GM18505 (cell line): ENCODE results near the gene FAM78A.

ENCODE experiments used
- ATAC-seq: cut with Tn5 transposase; IDR thresholded peaks from one replicate; pipeline ENCODE4 v1.9.1; 2021; ENCODE audit not compliant: unreplicated experiment
- POLR2A ChIP-seq: IDR thresholded peaks from 4 replicates; pipeline ENCODE4 v1.6.1; 2011; ENCODE audit warnings: borderline replicate concordance; ENCODE audit not compliant: insufficient read depth, insufficient read length; ENCODE audit errors: extremely low read depth

Gene FAM78A

GRCh38 chr9:131276094-131276888 is at the start of gene FAM78A:
TSS of gene FAM78A (minus strand) at chr9:131276510. CDS start at chr9:131276179, 331 bp downstream.
- ATAC-seq, result no peak
- TF ChIP-seq POLR2A, result peak; percentile 43

- no peak for ATAC-seq
- TF ChIP-seq POLR2A, result no peak
Measured at GRCh38 chr9:131324736-131325679, 48.7 kb upstream of the FAM78A start.

GRCh38 chr9:131323629-131324028 is 47.3 kb upstream of the FAM78A start:
- TF ChIP-seq POLR2A, result no peak
- ATAC-seq, result no peak

GRCh38 chr9:131320031-131320685 is 43.8 kb upstream of the FAM78A start:
- ATAC-seq, result no peak
- no peak for TF ChIP-seq POLR2A

- ATAC-seq, result no peak
- TF ChIP-seq POLR2A, result no peak
Measured at GRCh38 chr9:131319486-131319885, 43.2 kb upstream of the FAM78A start.

- TF ChIP-seq POLR2A, result no peak
- ATAC-seq, result no peak
Measured at GRCh38 chr9:131318231-131319085, 42.1 kb upstream of the FAM78A start.

GRCh38 chr9:131312822-131313770 is 36.8 kb upstream of the FAM78A start:
- TF ChIP-seq POLR2A, result no peak

GRCh38 chr9:131312246-131312645 is 35.9 kb upstream of the FAM78A start:
- TF ChIP-seq POLR2A, result no peak
- ATAC-seq, result no peak

More at GRCh38 chr9:131312822-131313770, 36.8 kb upstream of the FAM78A start:
- no peak for ATAC-seq

- no peak for TF ChIP-seq POLR2A
- no peak for ATAC-seq
Measured at GRCh38 chr9:131310833-131311554, 34.7 kb upstream of the FAM78A start.

GRCh38 chr9:131309530-131310276 is 33.4 kb upstream of the FAM78A start:
- TF ChIP-seq POLR2A, result no peak
- ATAC-seq, result no peak

GRCh38 chr9:131308906-131309529 is 32.7 kb upstream of the FAM78A start:
- TF ChIP-seq POLR2A, result no peak
- no peak for ATAC-seq
